ENCODE results near the gene RASSF5. TPM values are rescaled to one million over a fixed set of nuclear protein-coding genes. Genes with fewer than 3 reads are reported as not detected.

RASSF5 gene
- total RNA-seq, 1 donor from 2014 or later, result 1.1 TPM

- DNase-seq (ENCODE audit: extremely low read depth, low read depth, low spot score), result no peak
Measured at GRCh38 chr1:206582537-206582936, 75.2 kb downstream of the RASSF5 start.

DNA sequence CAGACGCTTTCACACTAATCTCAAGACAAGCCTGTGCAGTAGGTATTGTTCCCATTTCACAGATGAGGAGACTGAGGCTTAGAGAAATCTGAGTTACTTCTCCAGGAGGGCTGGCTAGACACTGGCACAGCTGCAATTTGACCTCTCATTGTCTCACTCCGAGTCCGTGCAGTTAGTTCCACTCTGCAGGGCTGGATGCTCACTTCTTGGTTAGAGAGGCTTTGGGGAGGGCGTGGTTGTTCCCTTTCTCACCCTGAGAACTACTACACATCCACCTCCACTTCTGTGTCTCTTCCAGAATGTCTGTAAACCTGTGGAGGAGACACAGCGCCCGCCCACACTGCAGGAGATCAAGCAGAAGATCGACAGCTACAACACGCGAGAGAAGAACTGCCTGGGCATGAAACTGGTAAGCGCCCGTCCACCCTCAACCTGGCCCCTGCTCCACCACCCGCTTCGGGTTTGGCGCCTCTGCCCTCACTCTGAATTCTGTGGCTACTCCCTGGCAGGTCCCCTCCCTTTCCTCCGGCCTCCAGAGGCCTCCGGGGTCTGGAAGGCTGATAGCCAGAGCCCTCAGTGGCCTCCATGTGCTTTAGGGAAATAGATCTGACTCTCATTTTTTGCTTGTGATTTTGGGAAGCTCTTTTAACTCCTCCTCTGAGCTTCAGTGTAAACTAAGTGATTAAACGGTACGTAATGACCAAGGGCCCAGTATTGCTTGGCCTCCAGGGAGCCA, 75.8 kb downstream of the RASSF5 start:
- DNase-seq (ENCODE audit: extremely low read depth, low read depth, low spot score), result no peak

- no peak for DNase-seq (ENCODE audit: extremely low read depth, low read depth, low spot score)
Measured at GRCh38 chr1:206583707-206584648, 76.6 kb downstream of the RASSF5 start.

DNA sequence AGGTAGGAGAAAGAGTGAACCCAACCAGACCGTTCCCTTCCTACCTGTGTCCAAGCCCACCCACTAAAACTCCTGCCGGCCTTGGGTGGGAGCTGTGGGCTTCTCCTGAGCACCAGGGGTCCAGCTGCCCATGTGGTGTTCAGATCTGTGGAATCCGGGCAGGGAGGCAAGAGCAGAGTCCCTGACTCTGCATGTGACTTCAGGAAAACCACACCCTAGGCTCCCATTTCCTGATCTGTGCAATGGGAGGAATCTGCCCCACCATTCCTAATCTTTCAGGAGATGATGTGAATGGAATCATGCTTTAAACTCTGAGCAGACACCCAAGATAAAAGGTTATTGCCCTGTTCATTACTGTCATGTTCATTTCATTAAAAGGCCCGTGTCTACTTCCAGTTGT, 77.4 kb downstream of the RASSF5 start:
- DNase-seq (ENCODE audit: extremely low read depth, low read depth, low spot score), result no peak

GRCh38 chr1:206586501-206587445, 79.4 kb downstream of the RASSF5 start:
- DNase-seq (ENCODE audit: extremely low read depth, low read depth, low spot score), result no peak

DNA sequence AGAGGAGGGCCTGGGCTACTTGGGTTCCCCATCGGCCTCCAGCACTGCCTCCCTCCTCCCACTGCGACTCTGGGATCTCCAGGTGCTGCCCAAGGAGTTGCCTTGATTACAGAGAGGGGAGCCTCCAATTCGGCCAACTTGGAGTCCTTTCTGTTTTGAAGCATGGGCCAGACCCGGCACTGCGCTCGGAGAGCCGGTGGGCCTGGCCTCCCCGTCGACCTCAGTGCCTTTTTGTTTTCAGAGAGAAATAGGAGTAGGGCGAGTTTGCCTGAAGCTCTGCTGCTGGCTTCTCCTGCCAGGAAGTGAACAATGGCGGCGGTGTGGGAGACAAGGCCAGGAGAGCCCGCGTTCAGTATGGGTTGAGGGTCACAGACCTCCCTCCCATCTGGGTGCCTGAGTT, 80.6 kb downstream of the RASSF5 start:
- DNase-seq (ENCODE audit: extremely low read depth, low read depth, low spot score), result no peak

DNA sequence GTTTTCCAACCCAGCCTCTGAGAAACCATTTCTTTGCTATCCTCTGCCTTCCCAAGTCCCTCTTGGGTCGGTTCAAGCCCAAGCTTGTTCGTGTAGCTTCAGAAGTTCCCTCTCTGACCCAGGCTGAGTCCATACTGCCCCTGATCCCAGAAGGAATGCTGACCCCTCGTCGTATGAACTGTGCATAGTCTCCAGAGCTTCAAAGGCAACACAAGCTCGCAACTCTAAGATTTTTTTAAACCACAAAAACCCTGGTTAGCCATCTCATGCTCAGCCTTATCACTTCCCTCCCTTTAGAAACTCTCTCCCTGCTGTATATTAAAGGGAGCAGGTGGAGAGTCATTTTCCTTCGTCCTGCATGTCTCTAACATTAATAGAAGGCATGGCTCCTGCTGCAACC, 81.2 kb downstream of the RASSF5 start:
- DNase-seq (ENCODE audit: extremely low read depth, low read depth, low spot score), result no peak

- DNase-seq (ENCODE audit: extremely low read depth, low read depth, low spot score), result no peak
Measured at GRCh38 chr1:206589206-206589605, 81.9 kb downstream of the RASSF5 start.

DNA sequence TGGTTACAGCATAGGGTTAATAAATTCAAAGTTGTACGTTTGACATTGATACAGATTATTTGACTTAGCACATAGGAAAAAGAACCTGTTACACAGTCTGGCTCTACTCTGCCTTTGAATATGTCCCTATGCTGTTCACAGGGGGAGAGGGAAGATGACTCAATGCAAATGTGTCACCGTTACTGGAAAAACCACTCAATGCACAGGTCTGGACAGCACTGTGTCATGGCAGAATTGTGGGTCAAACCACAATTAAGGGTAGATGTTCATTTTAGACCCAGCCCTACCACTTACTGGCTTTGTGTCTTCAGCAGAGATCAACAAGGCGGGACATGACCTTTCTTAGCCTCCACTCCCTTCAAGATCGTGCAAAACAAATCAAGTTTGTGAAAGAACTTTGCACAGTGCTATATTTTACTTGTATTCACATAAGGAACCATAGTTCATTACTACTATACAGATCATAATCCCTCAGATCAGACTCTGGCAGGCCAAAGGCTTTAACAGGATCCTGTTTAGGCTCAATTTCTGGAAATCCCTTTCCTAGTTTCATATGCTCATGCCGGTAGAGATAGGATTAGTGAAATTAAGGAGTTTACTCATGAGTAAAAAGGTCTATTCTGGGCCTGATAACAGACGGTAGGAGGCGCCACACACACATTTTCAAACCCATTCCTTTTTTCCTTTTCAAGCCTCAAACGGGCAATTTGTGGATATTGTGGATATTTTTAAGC, 82.9 kb downstream of the RASSF5 start:
- DNase-seq (ENCODE audit: extremely low read depth, low read depth, low spot score), result no peak

DNA sequence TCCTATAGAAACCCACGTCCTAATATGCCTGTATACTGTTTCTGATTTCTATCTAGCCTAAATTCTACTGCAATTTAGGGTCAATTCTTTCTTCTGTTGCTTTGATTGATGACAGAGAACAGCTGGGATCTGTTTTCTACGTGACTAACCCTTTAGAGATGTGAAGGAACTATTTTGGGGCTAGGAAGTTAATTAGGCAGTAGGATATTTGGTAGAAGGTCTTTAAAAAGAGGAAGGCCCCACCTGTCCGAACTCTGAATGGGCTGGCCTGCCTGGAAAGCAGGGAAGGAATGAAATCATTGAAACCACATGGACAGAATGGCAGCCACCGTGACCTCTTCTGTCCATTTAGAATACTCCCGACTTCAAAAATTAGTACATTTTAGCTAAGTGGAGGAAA, 83.9 kb downstream of the RASSF5 start:
- DNase-seq (ENCODE audit: extremely low read depth, low read depth, low spot score), result no peak

DNA sequence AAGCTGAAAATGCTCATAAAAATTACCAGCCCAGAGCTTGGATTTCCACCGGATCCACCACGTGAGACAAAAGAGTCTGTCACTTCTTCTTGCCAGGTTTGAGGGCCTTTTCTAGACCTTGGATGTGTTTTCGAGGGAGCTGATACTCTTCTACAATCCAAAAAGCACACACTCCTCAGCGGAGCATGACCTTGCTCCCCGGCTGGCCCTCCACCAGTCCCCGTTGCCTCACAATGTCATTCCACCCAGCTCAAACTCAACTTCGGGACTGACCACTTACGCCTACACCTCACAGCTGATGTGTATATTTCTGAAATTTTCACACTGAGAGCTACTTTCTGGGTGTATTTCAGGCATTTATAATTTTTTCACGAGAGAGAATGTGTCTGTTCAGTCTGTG, 84.4 kb downstream of the RASSF5 start:
- DNase-seq (ENCODE audit: extremely low read depth, low read depth, low spot score), result no peak

DNA sequence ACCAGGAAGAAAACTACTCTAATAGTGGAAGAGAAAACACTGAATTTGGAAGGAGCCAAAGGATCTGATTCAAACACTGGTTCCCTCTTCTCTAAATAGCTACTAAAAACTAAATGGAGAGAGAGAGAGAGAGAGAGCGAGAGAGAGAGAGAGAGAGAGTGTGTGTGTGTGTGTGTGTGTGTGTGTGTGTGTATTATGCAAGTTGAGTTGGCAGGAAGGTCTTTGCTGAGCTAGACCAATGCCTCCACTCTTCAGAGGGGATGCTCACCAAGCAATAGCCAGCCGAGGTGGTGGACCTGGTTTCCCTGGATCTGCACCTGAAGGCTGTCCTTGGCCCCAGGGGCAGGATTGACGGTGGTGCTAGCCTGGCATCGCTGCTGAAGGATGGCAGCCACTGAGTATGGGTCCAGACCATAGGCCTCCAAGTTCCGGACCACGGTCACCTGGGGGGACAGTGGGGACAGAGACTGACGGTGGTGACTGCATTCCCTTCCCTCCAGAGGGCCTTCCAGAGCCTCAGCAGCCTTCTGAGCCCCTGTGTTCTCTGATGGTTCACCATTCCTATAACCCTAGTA, 86.1 kb downstream of the RASSF5 start:
- no peak for DNase-seq (ENCODE audit: extremely low read depth, low read depth, low spot score)

DNA sequence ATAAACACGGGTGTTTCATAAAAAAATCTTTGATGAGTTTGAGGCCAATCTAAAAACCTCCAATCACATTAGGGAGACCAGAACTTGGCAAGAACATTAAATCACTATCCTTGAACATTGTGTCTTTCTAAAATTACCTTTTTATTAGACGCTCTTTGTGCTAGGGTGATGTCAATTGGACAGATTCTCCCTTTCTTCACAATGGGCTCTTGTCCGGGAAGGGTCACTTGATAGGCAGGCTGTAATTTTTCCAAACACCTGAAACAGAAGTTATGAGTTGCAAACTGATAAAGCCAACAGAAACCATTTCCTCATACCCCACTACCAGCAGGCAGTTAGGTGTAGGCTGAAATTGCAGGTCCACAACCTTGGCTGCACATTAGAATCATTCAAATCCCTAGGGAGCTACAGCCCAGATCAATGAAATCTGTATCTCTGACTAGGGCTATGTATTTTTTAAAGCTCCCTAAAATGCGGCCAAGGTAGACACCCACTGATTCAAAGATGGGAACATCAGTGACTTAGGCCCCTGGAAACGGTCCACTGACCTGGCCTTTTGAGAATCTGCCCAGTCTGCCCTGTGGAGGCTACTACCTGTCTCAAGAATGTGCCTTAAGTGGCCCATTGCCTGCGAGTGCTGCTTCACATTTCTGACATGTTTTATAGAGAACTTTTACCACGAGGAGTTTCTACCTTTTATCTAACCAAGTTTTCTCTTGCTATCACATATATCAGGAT, 88.4 kb downstream of the RASSF5 start:
- no peak for DNase-seq (ENCODE audit: extremely low read depth, low read depth, low spot score)

GRCh38 chr1:206596319-206596666, 89.0 kb downstream of the RASSF5 start:
- no peak for DNase-seq (ENCODE audit: extremely low read depth, low read depth, low spot score)

- no peak for DNase-seq (ENCODE audit: extremely low read depth, low read depth, low spot score)
Measured at GRCh38 chr1:206600527-206600926, 93.2 kb downstream of the RASSF5 start.

- DNase-seq (ENCODE audit: extremely low read depth, low read depth, low spot score), result no peak
Measured at GRCh38 chr1:206604861-206605260, 97.5 kb downstream of the RASSF5 start.

DNA sequence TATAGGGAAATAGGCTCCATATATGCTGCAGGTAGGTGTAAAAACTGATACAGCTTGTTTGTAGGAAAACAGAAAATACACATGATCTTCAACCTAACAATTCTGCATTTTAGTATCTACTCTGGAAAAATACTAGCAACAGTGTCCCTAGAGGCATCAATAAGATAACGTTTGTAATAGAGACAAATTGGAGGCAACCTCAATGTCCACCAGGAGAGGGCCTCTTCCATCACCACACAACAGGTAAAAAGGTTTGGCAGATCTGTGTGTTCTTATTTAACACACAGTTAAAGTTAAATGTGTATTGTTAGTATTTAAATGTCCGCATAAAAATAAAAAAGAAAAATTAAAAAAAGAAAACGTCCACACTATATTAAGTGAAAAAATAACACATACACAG, 99.5 kb downstream of the RASSF5 start:
- DNase-seq (ENCODE audit: extremely low read depth, low read depth, low spot score), result no peak

GRCh38 chr1:206608108-206608698, 100.9 kb downstream of the RASSF5 start:
- no peak for DNase-seq (ENCODE audit: extremely low read depth, low read depth, low spot score)
